Thymus (tissue), 11 donors: ENCODE data around the gene FUT2. TPM values are rescaled to one million over a fixed set of nuclear protein-coding genes. Genes with fewer than 3 reads are reported as not detected.
"Not testable (repeated sequence)": the region's sequence is repeated elsewhere in the genome, so short reads cannot be mapped to it uniquely, and the experiment has no call there.

ENCODE experiments used
- DNase-seq, 9 donors: peaks; one replicate each; pipeline ENCODE4 v3.0.0-alpha.2; 2013; ENCODE audit warnings: low spot score in 9 of 9, low read depth in 6 of 9, missing footprints in 1 of 9
- H3K27ac ChIP-seq, 2 donors: one replicate each; pipeline ENCODE4 v1.5.1; 2013; ENCODE audit warnings: control low read depth in 1 of 2, low read depth in 1 of 2, low read length in 1 of 2, mild to moderate bottlenecking in 1 of 2, moderate library complexity in 1 of 2
- H3K27me3 ChIP-seq, 2 donors: one replicate each; pipeline ENCODE4 v1.5.1; 2013; ENCODE audit warnings: low read length in 1 of 2; ENCODE audit not compliant: control insufficient read depth in 2 of 2, insufficient read depth in 1 of 2
- H3K36me3 ChIP-seq, 2 donors: one replicate each; pipeline ENCODE4 v1.5.1; 2013; ENCODE audit warnings: low read length in 1 of 2, mild to moderate bottlenecking in 1 of 2, moderate library complexity in 1 of 2; ENCODE audit not compliant: control insufficient read depth in 2 of 2, insufficient read depth in 2 of 2
- H3K4me1 ChIP-seq, 2 donors: one replicate each; pipeline ENCODE4 v1.5.1; 2013; ENCODE audit warnings: low read length in 2 of 2; ENCODE audit not compliant: control insufficient read depth in 2 of 2, insufficient read depth in 2 of 2
- H3K4me3 ChIP-seq, 2 donors: one replicate each; pipeline ENCODE4 v1.5.1; 2013; ENCODE audit warnings: low read length in 2 of 2, control low read depth in 1 of 2, mild to moderate bottlenecking in 1 of 2
- H3K9me3 ChIP-seq, 2 donors: one replicate each; pipeline ENCODE4 v1.5.1; 2013; ENCODE audit warnings: low read length in 1 of 2, mild to moderate bottlenecking in 1 of 2; ENCODE audit not compliant: control insufficient read depth in 2 of 2, insufficient read depth in 1 of 2
- WGBS: extraction: QIAGEN DNeasy Blood & Tissue Kit; methylation state at CpG from one replicate; pipeline ENCODE4 v1.1.7; 2013; 5-methylcytosine and 5-hydroxymethylcytosine counted together
- polyA plus RNA-seq: library from polyadenylated mRNA; stranded (reverse); fragments of 200-250 nt; gene quantifications from one replicate; pipeline ENCODE4 v1.2.3, GENCODE V29; 2013
- total RNA-seq: library from RNA; stranded (reverse); fragments of 120-200 nt; gene quantifications from one replicate; pipeline ENCODE4 v1.2.4, GENCODE V29; 2013
- donor health status: healthy.

Gene FUT2
- total and polyA plus RNA-seq, 2 donors: 0.66 to 3.2 TPM

GRCh38 chr19:48686088-48686487 is 9.7 kb upstream of the FUT2 start:
- Histone ChIP-seq H3K27me3 (no peaks in the 10 kb centered on the region), H3K36me3 (no peaks in the 10 kb centered on the region), H3K4me3 (no peak overlapping the region), H3K9me3 (no peaks in the 10 kb centered on the region), H3K27ac (no peak overlapping the region), H3K4me1 (peaks cover 5 to 11% of the 10 kb centered on the region in 2 donors)
- 78% methylated on average over 3 of the region's 3 CpGs for WGBS
- no peak for DNase-seq

DNA sequence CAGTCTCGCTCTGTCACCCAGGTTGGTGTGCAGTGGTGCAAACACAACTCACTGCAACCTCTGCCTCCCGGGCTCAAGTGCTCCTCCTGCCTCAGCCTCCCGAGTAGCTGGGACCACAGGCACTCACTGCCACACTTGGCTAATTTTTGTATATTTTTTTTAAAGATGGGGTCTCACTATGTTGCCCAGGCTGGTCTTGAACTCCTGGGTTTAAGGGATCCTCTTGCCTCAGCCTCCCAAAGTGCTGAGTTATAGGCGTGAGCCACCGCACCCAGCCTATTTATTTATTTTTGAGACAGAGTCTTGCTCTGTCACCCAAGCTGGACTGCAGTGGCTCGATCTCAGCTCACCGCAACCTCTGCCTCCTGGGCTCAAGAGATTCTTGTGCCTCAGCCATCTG is 9.1 kb upstream of the FUT2 start:
- WGBS: 98% methylated on average over 7 of the region's 7 CpGs
- H3K4me1 ChIP-seq, DNase-seq, H3K9me3 ChIP-seq, H3K36me3 ChIP-seq, H3K4me3 ChIP-seq, H3K27ac ChIP-seq, H3K27me3 ChIP-seq: not testable (repeated sequence)

DNA sequence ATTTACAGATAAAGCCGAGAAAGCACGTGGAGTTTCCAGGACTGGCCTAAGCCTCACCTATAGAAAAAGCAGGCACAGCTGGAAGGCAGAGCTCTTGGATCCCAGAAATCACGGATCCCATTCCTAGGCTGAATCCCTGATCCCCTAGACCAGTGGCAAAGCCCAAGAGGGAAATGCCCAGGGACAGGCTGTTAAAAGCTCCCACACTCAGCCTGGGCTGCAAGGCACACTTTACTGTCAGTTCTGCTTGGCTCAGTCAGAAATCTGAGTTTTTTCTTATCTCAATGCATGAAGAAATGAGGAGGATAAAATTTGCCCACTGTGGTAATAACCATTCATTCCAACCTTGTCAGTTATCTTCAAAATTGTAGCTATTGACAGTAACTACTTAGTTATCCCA is 8.0 kb upstream of the FUT2 start:
- Histone ChIP-seq H3K9me3 (no peaks in the 10 kb centered on the region), H3K4me3 (no peak overlapping the region), H3K36me3 (no peaks in the 10 kb centered on the region), H3K27ac (no peak overlapping the region), H3K4me1 (peaks cover 0 to 3% of the 10 kb centered on the region in 2 donors), H3K27me3 (no peaks in the 10 kb centered on the region)
- 83% methylated on average over 3 of the region's 3 CpGs for WGBS
- no peak for DNase-seq

DNA sequence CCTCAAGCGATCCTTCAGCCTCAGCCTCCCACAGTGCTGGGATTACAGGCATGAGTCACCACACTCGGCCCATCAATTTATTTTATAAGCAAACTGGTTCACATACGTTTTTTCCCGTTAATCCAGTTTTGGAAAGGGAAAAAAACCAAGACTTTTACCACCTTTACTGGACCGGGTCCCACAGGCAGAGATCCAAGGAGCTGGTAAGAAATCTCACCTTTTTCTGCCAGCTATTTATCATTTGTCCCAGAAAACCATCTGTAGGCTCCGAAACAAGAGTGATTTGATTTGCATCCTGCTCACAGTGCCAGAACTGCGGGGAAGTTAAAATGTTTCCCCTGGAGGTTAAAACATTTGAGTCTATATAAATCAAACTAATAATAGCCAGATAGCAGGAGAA is 6.3 kb upstream of the FUT2 start:
- Histone ChIP-seq H3K27me3 (no peaks in the 10 kb centered on the region), H3K9me3 (peaks cover 0 to 3% of the 10 kb centered on the region in 2 donors), H3K27ac (no peak overlapping the region), H3K4me1 (no peaks in the 10 kb centered on the region), H3K36me3 (no peaks in the 10 kb centered on the region), H3K4me3 (no peak overlapping the region)
- no peak for DNase-seq
- WGBS: 92% methylated on average over 7 of the region's 7 CpGs

DNA sequence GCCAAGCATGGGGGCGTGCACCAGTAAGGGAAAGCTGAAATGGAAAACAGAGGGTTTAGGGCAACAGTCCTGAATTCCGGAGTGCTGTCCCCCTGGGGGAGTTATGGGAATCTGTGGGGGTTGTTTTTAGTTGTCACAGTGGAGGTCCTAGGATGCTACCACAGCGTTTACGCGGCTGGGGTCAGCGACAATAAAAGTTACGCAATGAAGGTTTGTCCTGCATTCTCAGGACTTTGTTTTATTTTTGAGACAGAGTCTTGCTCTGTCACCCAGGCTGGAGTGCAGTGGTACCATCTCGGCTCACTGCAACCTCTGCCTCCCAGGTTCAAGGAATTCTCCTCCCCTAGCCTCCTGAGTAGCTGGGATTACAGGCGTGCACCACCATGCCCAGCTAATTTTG is 2.1 kb upstream of the FUT2 start:
- DNase-seq, H3K27ac ChIP-seq, H3K4me3 ChIP-seq, H3K9me3 ChIP-seq, H3K36me3 ChIP-seq: not testable (repeated sequence)
- Histone ChIP-seq H3K27me3 (peaks cover 0 to 30% of the 10 kb centered on the region in 2 donors), H3K4me1 (peaks cover 6 to 10% of the 10 kb centered on the region in 2 donors)
- 87% methylated on average over 9 of the region's 9 CpGs for WGBS

- peaks cover 0 to 2% of the 10 kb centered on the region in 2 donors for H3K36me3 ChIP-seq
- 5% methylated on average over 34 of the region's 34 CpGs for WGBS
- DNase-seq: no peak
- H3K9me3 ChIP-seq: peaks cover 0 to 9% of the 10 kb centered on the region in 2 donors
- H3K27ac ChIP-seq: no peak overlapping the region
- peaks cover 0 to 30% of the 10 kb centered on the region in 2 donors for H3K27me3 ChIP-seq
- peak overlapping the region in 1 of 2 donors; percentile 32 for H3K4me3 ChIP-seq
- H3K4me1 ChIP-seq: peaks cover 6 to 10% of the 10 kb centered on the region in 2 donors
Observed at GRCh38 chr19:48696353-48697010, 711 bp downstream of the FUT2 start.

- Histone ChIP-seq H3K27me3 (peaks cover 0 to 30% of the 10 kb centered on the region in 2 donors), H3K4me3 (no peak overlapping the region), H3K9me3 (peaks cover 0 to 9% of the 10 kb centered on the region in 2 donors), H3K27ac (no peak overlapping the region), H3K4me1 (peaks cover 6 to 10% of the 10 kb centered on the region in 2 donors), H3K36me3 (peaks cover 0 to 3% of the 10 kb centered on the region in 2 donors)
- no peak for DNase-seq
- 42% methylated on average over 4 of the region's 4 CpGs for WGBS
Observed at GRCh38 chr19:48698046-48698445, 2.3 kb downstream of the FUT2 start.

DNA sequence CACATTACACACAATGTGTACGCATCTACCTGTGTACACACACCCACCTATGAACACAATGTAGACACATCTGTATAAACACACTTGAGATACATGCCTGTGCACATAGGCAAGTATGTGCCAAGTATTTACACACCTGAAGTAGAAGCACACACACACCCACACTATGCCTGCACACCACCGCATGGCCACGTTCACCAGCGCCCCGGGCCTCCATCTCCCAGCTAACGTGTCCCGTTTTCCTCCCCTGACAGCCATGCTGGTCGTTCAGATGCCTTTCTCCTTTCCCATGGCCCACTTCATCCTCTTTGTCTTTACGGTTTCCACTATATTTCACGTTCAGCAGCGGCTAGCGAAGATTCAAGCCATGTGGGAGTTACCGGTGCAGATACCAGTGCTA is 6.9 kb downstream of the FUT2 start:
- 97% methylated on average over 13 of the region's 13 CpGs for WGBS

GRCh38 chr19:48703316-48703715 is 7.5 kb downstream of the FUT2 start:
- H3K4me3 ChIP-seq: no peak overlapping the region
- no peak for DNase-seq
- H3K27me3 ChIP-seq: no peaks in the 10 kb centered on the region
- H3K9me3 ChIP-seq: peaks cover 0 to 6% of the 10 kb centered on the region in 2 donors
- no peak overlapping the region for H3K27ac ChIP-seq
- H3K4me1 ChIP-seq: no peaks in the 10 kb centered on the region
- H3K36me3 ChIP-seq: peaks cover 0 to 8% of the 10 kb centered on the region in 2 donors
- WGBS: 97% methylated on average over 23 of the region's 23 CpGs

More for the DNA sequence above, 6.9 kb downstream of the FUT2 start:
- Histone ChIP-seq H3K27me3 (peaks cover 0 to 3% of the 10 kb centered on the region in 2 donors), H3K4me1 (no peaks in the 10 kb centered on the region), H3K27ac (no peak overlapping the region), H3K36me3 (peaks cover 0 to 8% of the 10 kb centered on the region in 2 donors), H3K9me3 (peaks cover 0 to 6% of the 10 kb centered on the region in 2 donors), H3K4me3 (no peak overlapping the region)
- DNase-seq: no peak
